Mammary epithelial cell (primary cell): ENCODE data around the gene CCL13.

Experiments used
- CTCF ChIP-seq, 2 donors: IDR thresholded peaks in 1 of 2; conservative IDR thresholded peaks in 1 of 2; 2 replicates each; pipeline ENCODE4 v1.5.1; 2011 to 2012; ENCODE audit warnings: inconsistent platforms in 2 of 2, low read length in 2 of 2, mild to moderate bottlenecking in 2 of 2, control low read depth in 1 of 2, low read depth in 1 of 2; ENCODE audit not compliant: insufficient read depth in 1 of 2; ENCODE audit errors: extremely low read depth in 1 of 2
- EZH2 ChIP-seq: IDR thresholded peaks from 2 replicates; pipeline ENCODE4 v1.6.1; 2012; ENCODE audit warnings: low read length, inconsistent platforms, borderline replicate concordance

- TF ChIP-seq CTCF (conservative IDR thresholded peaks at IDR 0.05 in 1 of 2, IDR thresholded peaks at IDR 0.05 in 1 of 2; ENCODE audit: extremely low read depth in 1 of 2, insufficient read depth in 1 of 2, low read depth in 1 of 2, low read length in 2 of 2), result no peak
- no peak for TF ChIP-seq EZH2
These were observed 44.9 kb downstream of the CCL13 start for GRCh38 chr17:34401165-34401564.
